ENCODE data around the gene TCP11X2.
"Not testable (repeated sequence)": the region's sequence is repeated elsewhere in the genome, so short reads cannot be mapped to it uniquely, and the experiment has no call there.

TCP11X2 gene

GRCh38 chrX:102471762-102472220 lies at the start of gene TCP11X2:
Gene TCP11X2 (minus strand): TSS chrX:102471812.
- DNase-seq, result not testable (repeated sequence)

- peak; percentile 0 for DNase-seq
Observed at GRCh38 chrX:102517326-102517725, 45.7 kb upstream of the TCP11X2 start.

GRCh38 chrX:102515975-102516941 lies 44.6 kb upstream of the TCP11X2 start, which contains the start of gene TMSB15A:
Gene TMSB15A (minus strand): TSS chrX:102516739.
- no peak for DNase-seq

GRCh38 chrX:102514536-102514935 lies 42.9 kb upstream of the TCP11X2 start:
- DNase-seq, result no peak

- no peak for DNase-seq
Observed at GRCh38 chrX:102498732-102499131, 27.1 kb upstream of the TCP11X2 start.

- no peak for DNase-seq
Observed at GRCh38 chrX:102491766-102492165, 20.2 kb upstream of the TCP11X2 start.

GRCh38 chrX:102478765-102479164 lies 7.2 kb upstream of the TCP11X2 start:
- DNase-seq, result not testable (repeated sequence)

- DNase-seq, result not testable (repeated sequence)
Observed at GRCh38 chrX:102470215-102470614, 1.4 kb downstream of the TCP11X2 start.

- not testable (repeated sequence) for DNase-seq
Observed at GRCh38 chrX:102458615-102459014, 13.0 kb downstream of the TCP11X2 start.

- DNase-seq, result not testable (repeated sequence)
Observed at GRCh38 chrX:102439908-102440307, 31.7 kb downstream of the TCP11X2 start, which contains the start of gene NXF2B. Gene NXF2B (minus strand): TSS chrX:102440008. CDS start chrX:102380036, 59,972 bp downstream.

- not testable (repeated sequence) for DNase-seq
Observed at GRCh38 chrX:102414493-102414892, 57.1 kb downstream of the TCP11X2 start.
